Measurements from ENCODE around the gene KIF26A. TPM values are rescaled to one million over a fixed set of nuclear protein-coding genes. Genes with fewer than 3 reads are reported as not detected.

Gene KIF26A
- total RNA-seq, 3 donors from 2014 or later = 1.4 to 4.6 (median 2.2) TPM

DNA sequence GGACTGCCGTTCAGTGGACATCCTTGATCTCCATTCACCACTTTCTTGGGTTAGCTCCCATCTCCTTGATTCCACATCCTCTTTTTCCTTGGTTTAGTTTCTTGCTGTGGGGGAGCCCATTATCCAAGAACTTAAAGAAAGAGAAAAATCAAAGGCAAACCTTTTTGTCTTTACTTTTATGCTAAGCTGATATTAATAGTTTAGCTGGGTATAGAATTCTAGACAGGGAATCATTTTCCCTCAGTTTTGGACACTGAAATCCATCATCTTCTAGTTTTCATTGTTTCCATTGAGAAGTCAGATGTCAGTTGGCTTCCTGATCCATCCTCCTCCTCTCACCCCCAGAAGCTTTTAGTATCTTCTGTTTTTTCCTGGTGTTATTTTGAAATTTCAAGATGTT, 8.8 kb upstream of the KIF26A start:
- Histone ChIP-seq H3K27ac (no peak overlapping the region), H3K36me3 (no peaks in the 10 kb centered on the region), H3K27me3 (peaks cover 0 to 16% of the 10 kb centered on the region in 2 donors), H3K4me1 (no peaks in the 10 kb centered on the region), H3K9me3 (peaks cover 8 to 17% of the 10 kb centered on the region in 2 donors), H3K4me3 (no peak overlapping the region)
- no peak for TF ChIP-seq POLR2AphosphoS5 (IDR thresholded peaks at IDR 0.05)
- no peak for DNase-seq (ENCODE audit: low spot score in 2 of 2)
- intact Hi-C loops (cut with DNase I; ENCODE audit: low total_unique reads) = no loop called here

DNA sequence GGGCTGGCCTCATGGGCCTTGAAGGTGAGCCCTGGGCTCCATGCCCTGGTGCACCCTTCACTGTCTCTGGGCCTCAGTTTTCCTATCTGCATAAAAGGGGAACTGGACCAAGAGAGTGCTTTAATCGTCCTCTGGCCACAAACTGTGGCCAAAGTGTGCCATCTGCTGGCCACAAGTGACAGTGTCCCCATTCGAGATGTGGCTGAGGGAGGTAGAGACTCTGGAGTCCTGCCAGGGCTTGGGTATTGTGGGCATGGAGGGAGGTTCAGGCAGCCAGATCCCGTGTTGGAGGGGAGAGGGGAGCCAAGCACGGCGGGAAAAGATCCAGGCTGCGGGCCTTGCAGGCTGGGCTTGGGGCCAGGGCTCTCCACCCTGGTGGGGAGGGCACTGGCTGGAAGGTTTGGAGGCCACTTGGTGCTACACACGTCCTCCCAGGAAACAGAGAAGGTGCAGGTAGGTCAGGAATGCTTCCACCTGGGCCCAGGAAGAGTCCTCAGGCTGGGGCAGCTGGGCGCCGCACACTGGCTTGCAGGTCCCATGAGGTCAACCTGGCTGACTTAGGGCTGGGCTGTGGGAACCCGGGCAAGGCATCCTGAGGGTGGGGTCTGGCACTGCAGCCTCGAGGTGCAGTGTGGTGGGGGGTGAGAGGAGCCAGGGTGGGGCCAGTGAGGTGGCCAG, 7.3 kb upstream of the KIF26A start:
- H3K9me3 ChIP-seq = peaks cover 8 to 17% of the 10 kb centered on the region in 2 donors
- H3K4me3 ChIP-seq = no peak overlapping the region
- TF ChIP-seq, protein P1, sequence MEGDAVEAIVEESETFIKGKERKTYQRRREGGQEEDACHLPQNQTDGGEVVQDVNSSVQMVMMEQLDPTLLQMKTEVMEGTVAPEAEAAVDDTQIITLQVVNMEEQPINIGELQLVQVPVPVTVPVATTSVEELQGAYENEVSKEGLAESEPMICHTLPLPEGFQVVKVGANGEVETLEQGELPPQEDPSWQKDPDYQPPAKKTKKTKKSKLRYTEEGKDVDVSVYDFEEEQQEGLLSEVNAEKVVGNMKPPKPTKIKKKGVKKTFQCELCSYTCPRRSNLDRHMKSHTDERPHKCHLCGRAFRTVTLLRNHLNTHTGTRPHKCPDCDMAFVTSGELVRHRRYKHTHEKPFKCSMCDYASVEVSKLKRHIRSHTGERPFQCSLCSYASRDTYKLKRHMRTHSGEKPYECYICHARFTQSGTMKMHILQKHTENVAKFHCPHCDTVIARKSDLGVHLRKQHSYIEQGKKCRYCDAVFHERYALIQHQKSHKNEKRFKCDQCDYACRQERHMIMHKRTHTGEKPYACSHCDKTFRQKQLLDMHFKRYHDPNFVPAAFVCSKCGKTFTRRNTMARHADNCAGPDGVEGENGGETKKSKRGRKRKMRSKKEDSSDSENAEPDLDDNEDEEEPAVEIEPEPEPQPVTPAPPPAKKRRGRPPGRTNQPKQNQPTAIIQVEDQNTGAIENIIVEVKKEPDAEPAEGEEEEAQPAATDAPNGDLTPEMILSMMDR (IDR thresholded peaks at IDR 0.05) = peak in 2 of 3 donors; percentile 79 to 82
- TF ChIP-seq POLR2A (IDR thresholded peaks at IDR 0.05) = no peak
- TF ChIP-seq POLR2AphosphoS5 (IDR thresholded peaks at IDR 0.05) = peak in 1 of 3 donors; percentile 26
- H3K4me1 ChIP-seq = no peaks in the 10 kb centered on the region
- intact Hi-C loops (cut with DNase I; ENCODE audit: low total_unique reads) = loop anchor here (10.0 kb wide), 1 partner anchor 434 kb away; no protein-coding TSS in a partner anchor
- peaks cover 0 to 31% of the 10 kb centered on the region in 2 donors for H3K27me3 ChIP-seq
- H3K27ac ChIP-seq = no peak overlapping the region
- peak in 1 of 2 donors; percentile 35 for DNase-seq (ENCODE audit: low spot score in 2 of 2)
- no peaks in the 10 kb centered on the region for H3K36me3 ChIP-seq

DNA sequence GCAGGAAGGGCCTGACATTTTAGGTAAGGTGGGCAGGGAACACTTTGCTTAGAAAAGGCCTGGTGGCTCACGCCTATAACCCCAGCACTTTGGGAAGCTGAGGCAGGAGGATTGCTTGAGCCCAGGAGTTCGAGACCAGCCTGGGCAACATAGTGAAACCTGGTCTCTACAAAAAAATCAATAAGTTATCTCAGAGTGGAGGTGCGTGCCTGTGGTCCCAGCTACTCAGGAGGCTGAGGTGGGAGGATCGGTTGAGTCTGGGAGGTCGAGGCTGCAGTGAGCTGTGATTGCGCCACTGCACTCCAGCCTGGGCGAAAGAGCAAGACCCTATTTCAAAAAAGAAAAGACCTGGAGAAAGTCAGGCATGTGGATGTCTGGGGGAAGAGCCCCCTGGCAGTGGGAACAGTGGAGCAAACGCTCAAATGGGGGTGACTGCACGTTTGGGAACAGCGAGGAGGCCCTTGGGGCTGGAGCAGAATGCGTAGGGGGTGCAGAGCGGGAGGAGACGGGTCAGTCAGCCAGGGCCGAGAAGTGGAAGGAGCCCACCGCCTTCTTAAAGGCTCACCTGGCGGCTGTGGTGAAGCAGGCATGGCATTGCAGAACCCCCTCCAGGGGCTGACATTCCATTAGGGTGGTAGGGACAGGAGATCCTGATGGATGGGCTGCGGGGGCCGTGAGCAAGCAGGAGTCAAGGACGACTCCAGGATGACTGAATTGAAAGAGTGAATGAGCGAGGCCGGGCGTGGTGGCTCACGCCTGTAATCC, 6.2 kb upstream of the KIF26A start:
- Histone ChIP-seq H3K36me3 (no peaks in the 10 kb centered on the region), H3K4me3 (no peak overlapping the region), H3K4me1 (peaks cover 6 to 8% of the 10 kb centered on the region in 2 donors), H3K27me3 (peaks cover 0 to 39% of the 10 kb centered on the region in 2 donors), H3K9me3 (peaks cover 8 to 17% of the 10 kb centered on the region in 2 donors), H3K27ac (no peak overlapping the region)
- no peak for DNase-seq (ENCODE audit: low spot score in 2 of 2)
- no peak for TF ChIP-seq POLR2A (IDR thresholded peaks at IDR 0.05)
- no peak for TF ChIP-seq POLR2AphosphoS5 (IDR thresholded peaks at IDR 0.05)
- TF ChIP-seq, protein P1 (IDR thresholded peaks at IDR 0.05) = no peak
- intact Hi-C loops (cut with DNase I; ENCODE audit: low total_unique reads) = loop anchor here (10.0 kb wide), 1 partner anchor 433 kb away; no protein-coding TSS in a partner anchor

DNA sequence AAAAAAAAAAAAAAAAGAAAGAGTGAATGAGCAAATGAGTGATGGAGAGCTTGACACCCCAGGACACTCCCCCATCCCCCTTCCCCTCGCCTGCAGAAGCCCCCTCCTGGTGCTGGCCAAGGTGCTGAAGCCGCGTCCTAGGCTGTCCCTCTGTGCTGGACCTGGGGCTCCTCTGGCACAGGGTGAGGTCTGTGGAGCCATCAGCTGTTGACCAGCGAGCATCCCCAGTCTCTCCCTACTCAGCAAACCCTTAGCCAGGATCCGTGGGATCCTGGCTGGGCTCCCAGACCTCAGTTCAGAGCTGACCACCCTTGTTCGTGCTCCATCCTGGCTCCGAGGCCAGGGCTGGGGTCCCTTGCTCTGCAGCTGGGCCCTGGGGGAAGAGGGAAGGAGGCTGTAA, 5.4 kb upstream of the KIF26A start:
- no peak overlapping the region for H3K4me3 ChIP-seq
- H3K27me3 ChIP-seq = peaks cover 0 to 47% of the 10 kb centered on the region in 2 donors
- DNase-seq (ENCODE audit: low spot score in 2 of 2) = no peak
- H3K4me1 ChIP-seq = peaks cover 7 to 10% of the 10 kb centered on the region in 2 donors
- intact Hi-C loops (cut with DNase I; ENCODE audit: low total_unique reads) = loop anchor here (10.0 kb wide), 1 partner anchor 432 kb away; no protein-coding TSS in a partner anchor
- H3K9me3 ChIP-seq = peaks cover 8 to 17% of the 10 kb centered on the region in 2 donors
- H3K27ac ChIP-seq = no peak overlapping the region
- TF ChIP-seq, protein P1 (IDR thresholded peaks at IDR 0.05) = no peak
- TF ChIP-seq POLR2AphosphoS5 (IDR thresholded peaks at IDR 0.05) (no peak), POLR2A (IDR thresholded peaks at IDR 0.05) (no peak)
- no peaks in the 10 kb centered on the region for H3K36me3 ChIP-seq

DNA sequence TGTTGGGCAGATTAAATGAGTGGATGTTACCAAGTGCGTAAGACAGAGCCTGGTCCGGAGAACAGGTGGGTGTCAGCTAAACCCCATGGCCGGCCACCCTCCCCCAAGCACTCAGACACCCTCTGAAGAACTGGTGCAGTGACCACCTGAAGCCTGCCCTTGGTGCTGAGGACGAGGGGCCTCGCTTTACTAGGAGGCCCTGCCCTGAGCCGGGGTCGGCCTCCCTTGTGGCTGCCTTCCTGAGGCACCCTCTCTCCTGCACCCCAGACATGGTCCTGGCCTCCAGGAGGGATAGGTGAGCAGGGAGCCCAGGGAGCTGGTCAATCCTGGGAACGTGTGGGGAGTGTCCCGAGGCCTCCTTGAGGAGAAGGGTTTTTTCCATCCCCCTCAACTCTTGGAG, 4.9 kb upstream of the KIF26A start:
- H3K27me3 ChIP-seq = peaks cover 0 to 52% of the 10 kb centered on the region in 2 donors

More for the DNA sequence above, 4.9 kb upstream of the KIF26A start:
- TF ChIP-seq, protein P1 (IDR thresholded peaks at IDR 0.05) = no peak
- no peak for TF ChIP-seq POLR2AphosphoS5 (IDR thresholded peaks at IDR 0.05)
- no peak for TF ChIP-seq POLR2A (IDR thresholded peaks at IDR 0.05)
- Histone ChIP-seq H3K36me3 (no peaks in the 10 kb centered on the region), H3K4me3 (no peak overlapping the region), H3K9me3 (peaks cover 8 to 17% of the 10 kb centered on the region in 2 donors), H3K27ac (no peak overlapping the region), H3K4me1 (peaks cover 10% of the 10 kb centered on the region in 2 donors)
- intact Hi-C loops (cut with DNase I; ENCODE audit: low total_unique reads) = loop anchor here (10.0 kb wide), 1 partner anchor 431 kb away; no protein-coding TSS in a partner anchor
- no peak for DNase-seq (ENCODE audit: low spot score in 2 of 2)

All from breast epithelium (tissue), 4 donors.